SJCRH30 (cell line): ENCODE results near the gene WNT4. TPM values are rescaled to one million over a fixed set of nuclear protein-coding genes. Genes with fewer than 3 reads are reported as not detected.
A peak's percentile ranks its signal among the peaks of the same experiment; 100 is the strongest.

Source experiments
- DNase-seq, 2 experiments: peaks; one replicate each; pipeline ENCODE4 v3.0.0-alpha.2; 2015 to 2020
- H3K27ac ChIP-seq: fragments of 250-450 bp; sonication (Bioruptor Pico); 2 replicates; pipeline ENCODE4 v1.5.1; 2020; ENCODE audit warnings: mild to moderate bottlenecking, moderate library complexity
- H3K27me3 ChIP-seq: fragments of 250-450 bp; sonication (Bioruptor Pico); 2 replicates; pipeline ENCODE4 v1.5.1; 2020; ENCODE audit warnings: mild to moderate bottlenecking, moderate library complexity
- H3K36me3 ChIP-seq: fragments of 250-450 bp; sonication (Bioruptor Pico); 2 replicates; pipeline ENCODE4 v1.5.1; 2020; ENCODE audit warnings: mild to moderate bottlenecking, moderate library complexity
- H3K4me1 ChIP-seq: fragments of 250-450 bp; sonication (Bioruptor Pico); 2 replicates; pipeline ENCODE4 v1.5.1; 2020; ENCODE audit warnings: mild to moderate bottlenecking, moderate library complexity
- H3K4me3 ChIP-seq: fragments of 250-450 bp; sonication (Bioruptor Pico); 2 replicates; pipeline ENCODE4 v1.5.1; 2020; ENCODE audit warnings: mild to moderate bottlenecking, moderate library complexity
- H3K9me3 ChIP-seq: fragments of 250-450 bp; sonication (Bioruptor Pico); replicated peaks from 2 replicates; pipeline ENCODE4 v1.5.1; 2020; ENCODE audit warnings: mild to moderate bottlenecking, moderate library complexity
- total RNA-seq: library from RNA; depleted of rRNA; stranded (reverse); fragments of >200 nt; shearing (Covaris generic); gene quantifications from 2 replicates; pipeline ENCODE4 v1.2.3, GENCODE V29; 2014; rRNA removed

Gene WNT4
- 1.1 and 1.2 TPM in 2 replicates for total RNA-seq

- Histone ChIP-seq H3K27me3 (peaks cover 5% of the 10 kb centered on the region; the same call in 1 of the 2 replicates), H3K9me3 (no peaks in the 10 kb centered on the region), H3K36me3 (no peaks in the 10 kb centered on the region), H3K4me3 (peak within 1 kb of the TSS; percentile 55), H3K4me1 (peaks cover 40% of the 10 kb centered on the region), H3K27ac (peak within 1 kb of the TSS; percentile 9; the same call in 1 of the 2 replicates)
- DNase-seq, result peak; percentile 45 to 67
These were observed at the start of gene WNT4 for GRCh38 chr1:22143065-22144033. TSS of gene WNT4 (minus strand) at chr1:22143097. CDS start at chr1:22142922, 175 bp downstream.

DNA sequence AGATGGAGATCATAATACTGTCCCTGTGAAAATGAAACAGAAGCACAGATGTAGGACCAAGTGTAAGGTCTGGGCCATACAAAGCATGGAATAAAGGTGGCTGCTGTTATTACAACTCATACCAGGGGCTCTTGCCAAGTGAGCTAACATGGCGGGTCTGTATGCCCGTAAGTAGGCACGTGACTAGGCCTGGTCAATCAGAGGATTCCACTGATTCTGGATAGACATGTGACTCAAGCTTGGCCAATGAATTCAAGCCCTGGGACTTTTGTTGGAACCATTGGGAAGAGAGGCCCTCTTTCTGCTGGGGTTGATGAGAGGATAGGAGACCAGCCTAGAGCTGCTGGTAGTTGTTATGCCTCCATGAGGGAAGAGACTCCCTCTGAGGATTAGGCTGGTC is 47.8 kb upstream of the WNT4 start:
- H3K4me3 ChIP-seq, result no peak overlapping the region
- H3K4me1 ChIP-seq, result no peaks in the 10 kb centered on the region
- no peaks in the 10 kb centered on the region for H3K27me3 ChIP-seq
- no peak for DNase-seq
- no peak overlapping the region for H3K27ac ChIP-seq
- no peaks in the 10 kb centered on the region for H3K9me3 ChIP-seq
- H3K36me3 ChIP-seq, result no peaks in the 10 kb centered on the region

- no peak for DNase-seq
- H3K4me3 ChIP-seq, result no peak overlapping the region
- no peaks in the 10 kb centered on the region; the same call in 1 of the 2 replicates for H3K27me3 ChIP-seq
- peaks cover 2% of the 10 kb centered on the region; the same call in 1 of the 2 replicates for H3K4me1 ChIP-seq
- H3K27ac ChIP-seq, result no peak overlapping the region
- no peaks in the 10 kb centered on the region for H3K9me3 ChIP-seq
- H3K36me3 ChIP-seq, result no peaks in the 10 kb centered on the region
These were observed 47.4 kb upstream of the WNT4 start for GRCh38 chr1:22190251-22190650.

- H3K4me3 ChIP-seq, result no peak overlapping the region
- no peak overlapping the region for H3K27ac ChIP-seq
- no peaks in the 10 kb centered on the region; the same call in none of the 2 replicates for H3K27me3 ChIP-seq
- no peak for DNase-seq
- peaks cover 7% of the 10 kb centered on the region; the same call in 1 of the 2 replicates for H3K4me1 ChIP-seq
- no peaks in the 10 kb centered on the region for H3K36me3 ChIP-seq
- H3K9me3 ChIP-seq, result no peaks in the 10 kb centered on the region
These were observed 46.7 kb upstream of the WNT4 start for GRCh38 chr1:22189619-22190018.

GRCh38 chr1:22188914-22189313 is 46.0 kb upstream of the WNT4 start:
- Histone ChIP-seq H3K4me1 (peaks cover 7% of the 10 kb centered on the region; the same call in 1 of the 2 replicates), H3K4me3 (no peak overlapping the region), H3K27me3 (no peaks in the 10 kb centered on the region; the same call in none of the 2 replicates), H3K9me3 (no peaks in the 10 kb centered on the region), H3K27ac (no peak overlapping the region), H3K36me3 (no peaks in the 10 kb centered on the region)
- DNase-seq, result no peak

DNA sequence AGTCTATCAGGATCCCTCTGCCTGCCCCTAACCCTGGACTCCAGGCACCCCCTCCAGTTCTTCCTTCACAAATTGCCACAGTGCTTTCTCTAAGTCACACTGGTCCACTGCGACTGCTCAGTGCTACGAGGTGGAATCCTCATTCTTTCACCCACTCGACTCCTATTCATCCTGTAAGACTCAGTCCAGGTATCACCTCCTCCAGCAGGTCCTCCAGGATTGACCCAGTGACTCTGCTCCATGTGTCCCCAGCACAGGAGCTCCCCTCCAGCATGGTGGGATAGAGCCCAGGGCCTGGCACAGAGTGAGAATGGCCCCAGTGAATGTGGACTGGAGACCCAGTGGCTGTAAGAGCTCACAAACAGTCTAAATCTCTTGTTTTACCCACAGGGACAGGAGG is 45.5 kb upstream of the WNT4 start:
- H3K4me3 ChIP-seq, result no peak overlapping the region
- H3K36me3 ChIP-seq, result no peaks in the 10 kb centered on the region
- no peak overlapping the region for H3K27ac ChIP-seq
- no peaks in the 10 kb centered on the region for H3K9me3 ChIP-seq
- DNase-seq, result no peak
- H3K4me1 ChIP-seq, result peaks cover 7% of the 10 kb centered on the region; the same call in 1 of the 2 replicates
- H3K27me3 ChIP-seq, result no peaks in the 10 kb centered on the region; the same call in none of the 2 replicates

GRCh38 chr1:22186311-22186710 is 43.4 kb upstream of the WNT4 start:
- no peak overlapping the region for H3K27ac ChIP-seq
- no peaks in the 10 kb centered on the region for H3K36me3 ChIP-seq
- DNase-seq, result no peak
- H3K27me3 ChIP-seq, result no peaks in the 10 kb centered on the region; the same call in none of the 2 replicates
- no peak overlapping the region for H3K4me3 ChIP-seq
- H3K4me1 ChIP-seq, result peaks cover 7% of the 10 kb centered on the region; the same call in 1 of the 2 replicates
- no peaks in the 10 kb centered on the region for H3K9me3 ChIP-seq

DNA sequence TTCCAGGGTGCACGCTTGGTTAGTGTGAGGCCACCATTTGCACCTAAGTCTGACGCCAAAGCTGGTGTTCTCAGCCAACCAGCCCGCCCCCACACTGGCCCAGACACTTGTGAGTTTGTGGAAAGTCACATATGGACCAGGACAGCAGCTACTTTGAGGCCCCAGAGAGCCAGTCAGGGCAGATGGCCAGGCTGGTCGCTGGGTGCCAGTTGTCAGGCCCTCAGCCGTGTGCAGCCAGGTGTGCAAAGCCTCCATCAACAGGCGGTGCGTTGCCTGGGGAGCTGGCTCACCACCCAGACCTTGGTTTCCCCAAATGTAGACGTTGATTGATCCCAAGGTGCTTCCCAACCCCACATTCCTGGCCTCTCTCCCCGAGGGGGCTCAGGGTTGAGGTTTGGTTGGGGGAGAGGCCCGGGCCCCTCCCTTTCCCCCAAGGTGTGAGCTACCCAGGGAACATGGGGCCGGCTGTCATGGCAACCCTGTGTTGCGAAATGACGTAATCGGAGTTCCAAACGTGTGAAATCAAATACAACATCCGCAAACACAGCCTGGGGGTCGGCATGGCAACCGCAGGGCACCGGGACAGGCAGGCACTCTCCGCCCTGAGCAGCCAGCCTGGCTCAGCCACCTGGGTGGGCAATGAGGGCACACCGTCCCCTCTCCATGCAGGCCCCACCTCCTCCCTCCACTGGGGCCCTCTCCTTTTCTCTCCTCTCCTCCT is 42.2 kb upstream of the WNT4 start:
- Histone ChIP-seq H3K4me3 (no peak overlapping the region), H3K27ac (no peak overlapping the region), H3K36me3 (no peaks in the 10 kb centered on the region), H3K4me1 (peaks cover 7% of the 10 kb centered on the region; the same call in 1 of the 2 replicates), H3K9me3 (no peaks in the 10 kb centered on the region), H3K27me3 (peaks cover 3% of the 10 kb centered on the region)
- peak; percentile 65 to 72 for DNase-seq

DNA sequence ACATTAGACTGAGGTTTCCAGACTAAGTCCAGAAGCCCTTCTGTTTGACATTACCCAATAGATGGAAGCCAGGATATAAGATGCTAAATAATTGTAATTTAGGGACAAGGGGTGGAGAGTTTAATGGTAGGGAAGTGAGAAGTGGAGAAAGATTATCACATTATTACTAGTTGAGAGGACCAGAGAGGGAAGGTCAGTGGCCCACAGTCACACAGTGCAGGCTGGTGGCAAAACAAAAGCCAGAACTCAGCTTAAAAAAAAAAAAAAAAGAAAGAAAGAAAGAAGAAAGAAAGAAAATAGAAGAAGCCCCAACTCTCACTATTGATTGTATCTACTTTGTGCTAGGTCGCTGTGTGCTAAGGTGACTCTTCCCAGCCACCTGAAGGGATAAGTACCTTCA is 41.6 kb upstream of the WNT4 start:
- 0 out of 2 replicates have a peak, but pooled peaks cover 1% of the 10 kb centered on the region for H3K9me3 ChIP-seq
- H3K27me3 ChIP-seq, result peaks cover 4% of the 10 kb centered on the region
- H3K27ac ChIP-seq, result no peak overlapping the region
- H3K36me3 ChIP-seq, result no peaks in the 10 kb centered on the region
- no peak overlapping the region for H3K4me3 ChIP-seq
- H3K4me1 ChIP-seq, result peaks cover 7% of the 10 kb centered on the region; the same call in 1 of the 2 replicates
- DNase-seq, result no peak

DNA sequence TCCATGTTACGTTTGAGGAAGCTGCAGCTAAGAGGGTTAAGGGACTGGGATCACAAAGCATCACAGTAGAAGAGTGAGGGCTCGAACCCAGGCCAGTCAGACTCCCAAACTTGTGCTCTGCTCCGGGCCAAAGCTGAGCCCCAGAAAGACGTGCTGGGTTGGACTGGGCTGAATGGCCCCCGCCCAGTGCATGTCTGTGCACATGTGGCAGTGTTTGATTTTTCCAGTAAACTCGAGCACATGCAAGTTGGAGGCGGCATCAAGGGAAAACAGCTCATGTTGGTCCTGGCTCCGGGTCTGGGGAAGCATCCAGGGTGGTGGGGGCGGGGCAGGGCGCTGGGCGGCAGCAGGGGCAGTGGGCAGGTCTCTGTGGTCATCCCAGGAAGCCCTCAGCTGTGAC is 39.8 kb upstream of the WNT4 start:
- DNase-seq, result no peak
- H3K36me3 ChIP-seq, result no peaks in the 10 kb centered on the region
- H3K9me3 ChIP-seq, result 0 out of 2 replicates have a peak, but pooled peaks cover 5% of the 10 kb centered on the region
- H3K27me3 ChIP-seq, result peaks cover 4% of the 10 kb centered on the region
- H3K4me1 ChIP-seq, result peaks cover 7% of the 10 kb centered on the region; the same call in 1 of the 2 replicates
- no peak overlapping the region for H3K4me3 ChIP-seq
- H3K27ac ChIP-seq, result no peak overlapping the region

DNA sequence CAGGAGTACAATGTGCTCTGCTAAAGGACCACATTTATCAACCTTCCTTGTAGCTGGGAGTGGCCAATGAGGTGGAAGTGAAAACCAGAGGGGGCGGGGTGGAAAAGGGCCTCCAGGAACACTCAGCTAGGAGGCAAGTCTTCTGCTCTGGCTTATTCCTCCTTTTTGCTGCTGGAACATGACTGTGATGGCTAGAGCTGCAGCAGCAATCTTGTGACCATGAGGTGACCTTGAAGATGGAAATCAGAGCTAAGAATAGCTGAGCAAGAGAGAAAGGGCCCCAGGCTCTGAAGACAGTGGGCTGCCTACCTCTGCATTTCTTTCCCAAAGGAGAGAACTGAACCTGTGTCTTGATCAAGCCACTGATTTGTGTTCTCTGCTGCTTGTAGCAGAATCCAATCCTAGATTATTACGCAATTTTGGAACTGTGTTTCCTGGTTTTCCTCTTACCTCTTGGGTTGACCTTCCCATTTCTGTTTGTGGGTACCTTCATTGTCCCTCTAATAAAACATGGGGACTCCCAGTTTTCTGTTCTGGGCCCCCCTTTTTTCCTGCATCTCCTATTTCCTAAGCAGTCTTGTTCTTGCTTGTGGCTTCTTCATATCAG is 36.4 kb upstream of the WNT4 start:
- H3K36me3 ChIP-seq, result no peaks in the 10 kb centered on the region
- H3K27ac ChIP-seq, result no peak overlapping the region
- 0 out of 2 replicates have a peak, but pooled peaks cover 5% of the 10 kb centered on the region for H3K9me3 ChIP-seq
- no peak overlapping the region for H3K4me3 ChIP-seq
- H3K4me1 ChIP-seq, result no peaks in the 10 kb centered on the region
- no peak for DNase-seq
- peaks cover 4% of the 10 kb centered on the region; the same call in 1 of the 2 replicates for H3K27me3 ChIP-seq

DNA sequence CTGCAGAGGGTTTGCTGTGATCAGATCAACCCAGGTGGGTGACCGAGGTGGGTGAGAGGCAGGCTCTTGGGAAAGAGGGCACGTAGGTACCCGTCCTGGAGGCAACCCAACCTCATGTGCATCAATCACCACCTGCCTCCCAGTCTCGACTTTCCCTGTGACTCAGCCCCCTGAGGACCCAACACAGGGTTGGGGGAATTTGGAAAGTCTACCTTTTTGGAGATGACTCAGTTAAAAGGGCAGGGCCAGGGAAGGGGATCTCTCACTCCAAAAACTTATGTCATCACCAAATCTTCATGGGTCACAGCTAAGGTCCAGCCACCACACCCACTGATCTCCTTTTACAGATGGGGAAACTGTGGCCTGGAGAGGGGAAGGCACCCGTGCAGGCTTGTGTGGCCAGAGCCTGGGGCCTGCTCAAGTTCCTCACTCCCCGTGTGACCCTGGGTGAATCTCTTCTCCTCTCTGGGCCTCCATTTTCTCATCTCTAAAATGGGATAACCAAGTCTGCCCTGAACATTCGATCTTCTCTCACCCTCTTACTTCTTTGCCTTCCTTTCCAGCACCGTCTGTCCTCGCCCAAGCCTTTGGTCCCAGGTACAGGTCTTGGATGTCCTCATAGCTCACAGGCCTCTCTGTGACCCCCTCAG is 34.6 kb upstream of the WNT4 start:
- Histone ChIP-seq H3K9me3 (0 out of 2 replicates have a peak, but pooled peaks cover 5% of the 10 kb centered on the region), H3K36me3 (no peaks in the 10 kb centered on the region), H3K4me3 (no peak overlapping the region), H3K27me3 (peaks cover 4% of the 10 kb centered on the region; the same call in 1 of the 2 replicates), H3K27ac (no peak overlapping the region), H3K4me1 (no peaks in the 10 kb centered on the region)
- no peak for DNase-seq

- Histone ChIP-seq H3K36me3 (no peaks in the 10 kb centered on the region), H3K27me3 (0 out of 2 replicates have a peak, but pooled peaks cover 4% of the 10 kb centered on the region), H3K27ac (no peak overlapping the region), H3K4me3 (no peak overlapping the region), H3K4me1 (no peaks in the 10 kb centered on the region), H3K9me3 (0 out of 2 replicates have a peak, but pooled peaks cover 5% of the 10 kb centered on the region)
- no peak for DNase-seq
These were observed 33.4 kb upstream of the WNT4 start for GRCh38 chr1:22176258-22176657.
